HepG2 (cell line): ENCODE results near the gene MATR3.

ENCODE experiments used
- CTCF ChIP-seq: sonication (generic); formaldehyde crosslinking; IDR thresholded peaks from 2 replicates; pipeline ENCODE4 v1.5.0; 2020; ENCODE audit warnings: mild to moderate bottlenecking, missing genetic modification reagents, moderate library complexity
- POLR2AphosphoS5 ChIP-seq: IDR thresholded peaks from 2 replicates; pipeline ENCODE4 v1.6.1; 2012; ENCODE audit warnings: low read depth, low read length
- SP2 ChIP-seq: sonication (generic); formaldehyde crosslinking; IDR thresholded peaks from 2 replicates; pipeline ENCODE4 v1.5.1; 2020; ENCODE audit warnings: mild to moderate bottlenecking, missing genetic modification reagents
- SP4 ChIP-seq: sonication (generic); formaldehyde crosslinking; IDR thresholded peaks from 2 replicates; pipeline ENCODE4 v1.8.1; 2023; ENCODE audit warnings: mild to moderate bottlenecking, missing genetic modification reagents
- TCF7L2 ChIP-seq: IDR thresholded peaks from 2 replicates; pipeline ENCODE4 v1.6.1; 2011; ENCODE audit warnings: mild to moderate bottlenecking, low read depth, low read length, moderate library complexity
- YY1 ChIP-seq: IDR thresholded peaks from 2 replicates; pipeline ENCODE4 v1.6.1; 2011; ENCODE audit warnings: low read length, low read depth, moderate library complexity, mild to moderate bottlenecking; ENCODE audit not compliant: insufficient read depth, insufficient replicate concordance

- TF ChIP-seq TCF7L2 (no peak), POLR2AphosphoS5 (no peak), YY1 (no peak), SP2 (CRISPR knock-in tag) (no peak), CTCF (CRISPR knock-in tag) (no peak), SP4 (CRISPR knock-in tag) (no peak)
Observed at GRCh38 chr5:139379626-139380449, 86.3 kb downstream of the MATR3 start.
